B cell (primary cell): Measurements from ENCODE around the gene TESK2. TPM values are rescaled to one million over a fixed set of nuclear protein-coding genes. Genes with fewer than 3 reads are reported as not detected.

Experiments used
- ATAC-seq: fragments of 200-7000 bp; cut with Tn5 transposase; one replicate; pipeline ENCODE4 v1.10.0; 2021; ENCODE audit warnings: low read depth, mild to moderate bottlenecking, moderate number of reproducible peaks, moderate library complexity
- CTCF ChIA-PET: fragments of 350-600 bp; sonication (Branson Sonifier 250); formaldehyde crosslinking; loops from one replicate; lab custom pipeline; 2021; ENCODE audit warnings: antibody characterized with exemption, inconsistent platforms; lab: Charles Lee
- POLR2A ChIA-PET: fragments of 350-600 bp; sonication (Branson Sonifier 250); formaldehyde crosslinking; loops from one replicate; lab custom pipeline; 2021; ENCODE audit warnings: antibody characterized with exemption; lab: Charles Lee
- DNase-seq: peaks from one replicate; pipeline ENCODE4 v3.0.0; 2013
- H2AFZ ChIP-seq: 2 replicates; pipeline ENCODE4 v1.6.1; 2012; ENCODE audit warnings: mild to moderate bottlenecking, low read depth, low read length; ENCODE audit not compliant: insufficient read depth, poor library complexity, severe bottlenecking
- H3K27ac ChIP-seq, 2 donors: 1 replicate in 1 of 2; 2 replicates in 1 of 2; pipeline ENCODE4 v1.5.1; 2012 to 2013; ENCODE audit warnings: low read length in 2 of 2, mild to moderate bottlenecking in 2 of 2, moderate library complexity in 1 of 2
- H3K27me3 ChIP-seq, 4 experiments: fragments of 200-600 bp in 1 of 4; sonication (generic) in 1 of 4; replicated peaks in 1 of 4; 1 replicate in 2 of 4; 2 replicates in 2 of 4; pipeline versions ENCODE4 v1.6.1 to v1.7.0; 2013 to 2016; ENCODE audit warnings: low read length in 3 of 4, mild to moderate bottlenecking in 2 of 4, mixed read lengths in 1 of 4, moderate library complexity in 1 of 4; ENCODE audit not compliant: insufficient read depth in 4 of 4, control insufficient read depth in 3 of 4; ENCODE audit errors: control extremely low read depth in 1 of 4
- H3K36me3 ChIP-seq, 2 experiments: replicated peaks in 1 of 2; 1 replicate in 1 of 2; 2 replicates in 1 of 2; pipeline versions ENCODE4 v1.6.1 to v1.7.1; 2013; ENCODE audit warnings: low read length in 1 of 2; ENCODE audit not compliant: insufficient read depth in 2 of 2, control insufficient read depth in 1 of 2; ENCODE audit errors: control extremely low read depth in 1 of 2, extremely low read depth in 1 of 2
- H3K4me1 ChIP-seq, 2 donors: fragments of 200-600 bp in 1 of 2; sonication (generic) in 1 of 2; 1 replicate in 1 of 2; 2 replicates in 1 of 2; pipeline versions ENCODE4 v1.5.1 to v1.6.1; 2013 to 2017; ENCODE audit warnings: low read length in 2 of 2; ENCODE audit not compliant: control insufficient read depth in 2 of 2, insufficient read depth in 2 of 2
- H3K4me2 ChIP-seq: replicated peaks from 2 replicates; pipeline ENCODE3; 2012; ENCODE audit warnings: mild to moderate bottlenecking, low read depth, low read length; ENCODE audit not compliant: poor library complexity, severe bottlenecking
- H3K4me3 ChIP-seq, 5 experiments: fragments of 200-600 bp in 1 of 5; sonication (generic) in 1 of 5; 1 replicate in 3 of 5; 2 replicates in 2 of 5; pipeline versions ENCODE4 v1.5.1 to v1.7.0; 2011 to 2016; ENCODE audit warnings: low read length in 4 of 5, mild to moderate bottlenecking in 4 of 5, low read depth in 2 of 5, control low read depth in 1 of 5, moderate library complexity in 1 of 5; ENCODE audit not compliant: insufficient read depth in 1 of 5; ENCODE audit errors: control extremely low read depth in 1 of 5, extremely low read depth in 1 of 5
- H3K79me2 ChIP-seq: fragments of 200-600 bp; sonication (generic); one replicate; pipeline ENCODE4 v1.6.0; 2016; ENCODE audit warnings: low read length; ENCODE audit not compliant: control insufficient read depth, insufficient read depth
- H3K9ac ChIP-seq: fragments of 200-600 bp; sonication (generic); 2 replicates; pipeline ENCODE4 v1.6.1; 2017; ENCODE audit warnings: mild to moderate bottlenecking, low read length, moderate library complexity
- H3K9me3 ChIP-seq, 3 donors: one replicate each; pipeline versions ENCODE4 v1.6.1 to v1.7.1; 2013; ENCODE audit warnings: low read length in 2 of 3; ENCODE audit not compliant: control insufficient read depth in 2 of 3, insufficient read depth in 1 of 3; ENCODE audit errors: control extremely low read depth in 1 of 3
- H4K20me1 ChIP-seq: 2 replicates; pipeline ENCODE4 v1.6.0; 2012; ENCODE audit warnings: mild to moderate bottlenecking, low read length; ENCODE audit not compliant: insufficient read depth, control insufficient read depth, poor library complexity, severe bottlenecking
- H3K27ac Mint-ChIP-seq: one replicate; pipeline ENCODE4 v1.8.0; 2021; ENCODE audit warnings: mixed read lengths
- H3K27me3 Mint-ChIP-seq: one replicate; pipeline ENCODE4 v1.8.0; 2021; ENCODE audit warnings: mixed read lengths
- H3K4me1 Mint-ChIP-seq: one replicate; pipeline ENCODE4 v1.8.0; 2021; ENCODE audit warnings: mixed read lengths
- H3K4me3 Mint-ChIP-seq: one replicate; pipeline ENCODE4 v1.8.0; 2021; ENCODE audit warnings: mixed read lengths
- H3K9me3 Mint-ChIP-seq: one replicate; pipeline ENCODE4 v1.8.0; 2022; ENCODE audit warnings: mixed read lengths; ENCODE audit not compliant: insufficient read depth
- EZH2 ChIP-seq: IDR thresholded peaks from 2 replicates; pipeline ENCODE4 v1.6.1; 2012; ENCODE audit warnings: borderline replicate concordance, low read depth, mild to moderate bottlenecking, moderate library complexity, low read length; ENCODE audit not compliant: insufficient read depth, poor library complexity, severe bottlenecking
- WGBS: methylation state at CpG from one replicate; pipeline ENCODE4 v1.1.5; 2013; ENCODE audit warnings: missing lambda C conversion rate; ENCODE audit not compliant: insufficient coverage; 5-methylcytosine and 5-hydroxymethylcytosine counted together
- intact Hi-C: fragments of 100-400 bp; cut with micrococcal nuclease; formaldehyde crosslinking; loops from one replicate; pipeline ENCODE4 v1.10.0; 2022
- polyA plus RNA-seq: library from polyadenylated mRNA; depleted of rRNA; stranded (reverse); fragments of >200 nt; gene quantifications from 2 replicates; pipeline ENCODE4 v1.2.3, GENCODE V29; 2012
- total RNA-seq, 2 donors: library from RNA; stranded (reverse); fragments of 120-200 nt in 1 of 2; gene quantifications; 1 replicate in 1 of 2; 2 replicates in 1 of 2; pipeline versions ENCODE4 v1.2.3 to v1.2.4, GENCODE V29; 2013 to 2022
- TF ChIP-seq, protein P1 (sequence below): fragments of 200-600 bp; IDR thresholded peaks from one replicate; pipeline ENCODE4 v1.8.0; 2022; ENCODE audit warnings: antibody characterized with exemption, mild to moderate bottlenecking

The TESK2 gene
- total and polyA plus RNA-seq, 2 donors (not counting 1 experiment from before 2014, with no cell fraction given): 21.7 to 27.0 TPM

DNA sequence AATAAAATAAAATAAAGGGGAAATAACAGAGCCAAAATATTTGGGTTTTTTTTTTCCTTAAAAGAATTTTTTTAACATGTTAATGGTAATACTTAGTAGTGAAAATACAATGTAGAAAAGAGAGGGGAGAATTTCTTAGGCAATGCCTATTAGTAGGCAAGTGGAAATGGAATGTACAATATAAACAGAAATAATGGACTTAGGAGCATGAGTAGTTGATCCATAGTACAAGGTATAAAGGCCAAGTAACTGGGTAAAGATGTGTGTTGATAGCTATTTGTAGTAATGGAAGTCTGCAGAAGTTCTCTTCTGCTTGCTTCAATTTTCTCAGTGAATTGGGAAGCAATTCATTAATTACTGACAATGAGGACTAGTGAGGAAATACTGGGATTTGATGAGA is 34.4 kb downstream of the TESK2 start:
- no peaks in the 10 kb centered on the region for H3K9me3 ChIP-seq
- no peaks in the 10 kb centered on the region for H3K4me1 ChIP-seq
- no peak for DNase-seq
- no peak overlapping the region for H2AFZ ChIP-seq
- Mint-ChIP-seq H3K27ac (no peak overlapping the region), H3K27me3 (no peaks in the 10 kb centered on the region), H3K4me3 (no peak overlapping the region), H3K9me3 (no peaks in the 10 kb centered on the region), H3K4me1 (peaks cover 11% of the 10 kb centered on the region)
- H4K20me1 ChIP-seq: no peaks in the 10 kb centered on the region
- H3K4me3 ChIP-seq: no peak overlapping the region
- H3K79me2 ChIP-seq: peaks cover 9% of the 10 kb centered on the region
- intact Hi-C loops: no loop called here
- H3K27me3 ChIP-seq: no peaks in the 10 kb centered on the region
- H3K9ac ChIP-seq: no peak overlapping the region
- POLR2A ChIA-PET: no interaction called here
- H3K27ac ChIP-seq: no peak overlapping the region
- no peak overlapping the region for H3K4me2 ChIP-seq
- CTCF ChIA-PET: interaction anchor here (1.0 kb wide), 1 partner anchor 10 kb away, joined by 3 read pairs; no protein-coding TSS in a partner anchor
- TF ChIP-seq EZH2: no peak
- TF ChIP-seq, protein P1, sequence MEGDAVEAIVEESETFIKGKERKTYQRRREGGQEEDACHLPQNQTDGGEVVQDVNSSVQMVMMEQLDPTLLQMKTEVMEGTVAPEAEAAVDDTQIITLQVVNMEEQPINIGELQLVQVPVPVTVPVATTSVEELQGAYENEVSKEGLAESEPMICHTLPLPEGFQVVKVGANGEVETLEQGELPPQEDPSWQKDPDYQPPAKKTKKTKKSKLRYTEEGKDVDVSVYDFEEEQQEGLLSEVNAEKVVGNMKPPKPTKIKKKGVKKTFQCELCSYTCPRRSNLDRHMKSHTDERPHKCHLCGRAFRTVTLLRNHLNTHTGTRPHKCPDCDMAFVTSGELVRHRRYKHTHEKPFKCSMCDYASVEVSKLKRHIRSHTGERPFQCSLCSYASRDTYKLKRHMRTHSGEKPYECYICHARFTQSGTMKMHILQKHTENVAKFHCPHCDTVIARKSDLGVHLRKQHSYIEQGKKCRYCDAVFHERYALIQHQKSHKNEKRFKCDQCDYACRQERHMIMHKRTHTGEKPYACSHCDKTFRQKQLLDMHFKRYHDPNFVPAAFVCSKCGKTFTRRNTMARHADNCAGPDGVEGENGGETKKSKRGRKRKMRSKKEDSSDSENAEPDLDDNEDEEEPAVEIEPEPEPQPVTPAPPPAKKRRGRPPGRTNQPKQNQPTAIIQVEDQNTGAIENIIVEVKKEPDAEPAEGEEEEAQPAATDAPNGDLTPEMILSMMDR: no peak
- H3K36me3 ChIP-seq: peaks cover 3 to 5% of the 10 kb centered on the region in 2 experiments
- no peak for ATAC-seq

DNA sequence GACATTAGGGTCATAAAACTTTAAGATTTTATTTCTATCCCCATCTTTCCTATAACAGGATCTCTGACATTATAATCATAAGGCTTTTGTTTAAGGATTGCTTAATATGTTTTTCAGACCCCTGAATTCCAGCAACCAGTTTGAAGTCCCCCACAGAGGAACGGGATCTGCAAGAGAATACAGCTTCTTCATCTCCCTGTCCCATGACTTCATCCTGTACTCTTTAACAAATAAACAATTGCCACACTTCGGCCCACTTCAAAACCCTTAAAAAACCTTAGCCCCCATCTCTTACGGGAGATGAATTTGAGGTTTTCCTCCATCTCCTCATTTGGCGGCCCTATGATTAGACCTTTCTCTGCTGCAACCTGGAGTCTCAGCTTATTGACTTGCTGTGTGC is 35.8 kb downstream of the TESK2 start:
- Histone ChIP-seq H3K36me3 (peaks cover 3 to 5% of the 10 kb centered on the region in 2 experiments), H3K4me2 (no peak overlapping the region), H3K27ac (no peak overlapping the region), H2AFZ (no peak overlapping the region), H3K9me3 (no peaks in the 10 kb centered on the region), H3K4me3 (no peak overlapping the region), H3K9ac (no peak overlapping the region), H4K20me1 (no peaks in the 10 kb centered on the region), H3K79me2 (peaks cover 17% of the 10 kb centered on the region), H3K4me1 (no peaks in the 10 kb centered on the region), H3K27me3 (no peaks in the 10 kb centered on the region)
- TF ChIP-seq EZH2: no peak
- TF ChIP-seq, protein P1: no peak
- ATAC-seq: no peak
- ChIA-PET CTCF (no interaction called here), POLR2A (no interaction called here)
- Mint-ChIP-seq H3K4me1 (peaks cover 11% of the 10 kb centered on the region), H3K4me3 (no peak overlapping the region), H3K27me3 (no peaks in the 10 kb centered on the region), H3K27ac (no peak overlapping the region), H3K9me3 (no peaks in the 10 kb centered on the region)
- intact Hi-C loops: no loop called here
- no peak for DNase-seq
- WGBS: 100% methylated on average over 2 of the region's 4 CpGs
